Tibial nerve (tissue), 4 donors: ENCODE results near the gene RALY.

ENCODE experiments used
- CTCF ChIP-seq, 5 experiments: fragments of 200-600 bp in 3 of 5; fragments of 450-650 bp in 2 of 5; sonication (generic) in 3 of 5; IDR thresholded peaks; one replicate each; pipeline ENCODE4 v1.5.1; 2016 to 2019; ENCODE audit warnings: antibody characterized with exemption in 5 of 5, mild to moderate bottlenecking in 3 of 5, moderate library complexity in 2 of 5
- EP300 ChIP-seq, 2 donors: sonication (generic); formaldehyde crosslinking; IDR thresholded peaks; one replicate each; pipeline ENCODE4 v1.6.1; 2017; ENCODE audit warnings: antibody characterized with exemption in 2 of 2, mild to moderate bottlenecking in 1 of 2

GRCh38 chr20:34016736-34017135 is 23.0 kb downstream of the RALY start:
- TF ChIP-seq CTCF (IDR thresholded peaks at IDR 0.05) (no peak), EP300 (IDR thresholded peaks at IDR 0.05) (no peak)
